Medulla oblongata (tissue), 1 donor: Measurements from ENCODE around the gene WDR33.
"Not testable (repeated sequence)": the region's sequence is repeated elsewhere in the genome, so short reads cannot be mapped to it uniquely, and the experiment has no call there.

Source experiments
- DNase-seq: peaks from one replicate; pipeline ENCODE4 v3.0.0-alpha.2; 2015; ENCODE audit errors: extremely low spot score

The WDR33 gene

DNA sequence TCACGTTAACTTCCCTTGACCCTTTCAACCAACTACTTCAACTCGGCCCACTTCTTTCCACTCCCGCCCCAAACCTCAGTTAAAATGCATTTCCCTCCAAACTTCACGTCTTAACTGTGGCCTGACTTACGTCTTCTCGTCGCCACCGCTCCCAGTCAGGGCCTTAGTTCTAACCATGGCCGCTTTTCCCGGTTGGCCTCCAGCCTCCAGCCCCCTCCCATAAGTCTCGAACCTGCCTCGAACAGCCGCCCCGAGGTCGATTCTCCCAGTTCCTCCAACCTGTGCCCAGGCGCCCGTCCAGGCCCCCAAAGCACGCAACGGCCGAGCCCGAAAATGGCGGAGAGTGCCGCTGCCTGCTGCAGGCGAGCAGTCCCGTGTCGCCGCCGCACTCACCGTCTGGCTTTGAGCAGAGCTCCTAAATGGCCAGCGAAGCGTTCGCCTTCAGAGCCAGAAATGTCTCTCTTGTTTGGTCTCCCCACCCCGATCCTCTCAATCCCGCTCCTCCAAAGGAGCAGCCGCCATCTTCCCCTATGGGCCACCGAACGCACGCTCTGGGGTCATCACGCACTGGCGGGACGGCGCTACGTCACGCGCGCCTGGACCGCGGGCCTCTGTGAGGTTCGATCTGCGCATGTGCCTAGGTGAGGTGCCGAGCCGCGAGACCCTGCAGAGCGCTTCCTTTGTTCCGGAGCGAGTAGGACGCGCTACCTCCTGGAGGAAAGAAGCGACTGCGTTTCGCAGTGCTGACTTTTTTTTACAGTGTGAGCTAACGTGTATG is at the start of gene WDR33:
TSS of gene WDR33 (minus strand) at position 553 of the 778 bp plus-strand sequence. CDS start 40,190 bp downstream, outside the sequence.
- DNase-seq = peak; percentile 88

DNA sequence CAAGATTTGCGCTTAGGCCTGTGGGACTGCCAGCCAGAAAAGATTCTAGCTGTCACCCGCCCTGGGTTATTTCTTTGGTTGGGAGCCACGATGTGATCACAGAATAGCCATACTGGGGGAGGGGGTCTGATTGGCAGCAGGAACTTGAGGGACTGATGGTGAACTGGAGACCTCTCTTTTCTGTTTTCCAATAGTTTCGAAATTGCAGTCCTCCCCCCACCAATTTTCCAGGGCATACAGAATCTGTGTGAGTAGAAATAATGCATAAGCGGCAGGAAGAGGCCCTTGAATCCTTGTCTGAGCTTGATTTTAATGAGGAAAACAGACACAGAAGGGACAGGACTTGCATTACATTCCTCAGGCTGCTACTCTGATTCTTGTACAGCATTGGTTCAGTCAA is 49.2 kb upstream of the WDR33 start:
- no peak for DNase-seq

DNA sequence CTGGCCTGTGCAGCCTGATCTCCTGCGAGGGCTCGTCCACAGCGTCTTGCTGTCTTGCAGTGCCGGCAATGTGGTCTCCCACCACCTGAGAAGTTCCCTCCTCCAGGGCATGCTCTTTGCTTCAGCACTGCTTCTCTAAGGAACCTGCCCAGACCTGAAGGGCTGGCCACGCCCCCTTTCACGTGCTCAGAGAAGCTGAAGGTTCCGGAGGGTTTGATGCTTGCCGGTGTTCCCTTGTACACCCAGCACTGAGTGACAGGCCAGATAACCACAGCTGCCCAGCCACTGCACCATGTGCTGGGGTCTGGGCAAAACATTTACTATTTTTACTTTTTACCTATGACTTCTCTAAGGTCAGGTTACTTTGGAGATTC is 48.7 kb upstream of the WDR33 start:
- no peak for DNase-seq

DNA sequence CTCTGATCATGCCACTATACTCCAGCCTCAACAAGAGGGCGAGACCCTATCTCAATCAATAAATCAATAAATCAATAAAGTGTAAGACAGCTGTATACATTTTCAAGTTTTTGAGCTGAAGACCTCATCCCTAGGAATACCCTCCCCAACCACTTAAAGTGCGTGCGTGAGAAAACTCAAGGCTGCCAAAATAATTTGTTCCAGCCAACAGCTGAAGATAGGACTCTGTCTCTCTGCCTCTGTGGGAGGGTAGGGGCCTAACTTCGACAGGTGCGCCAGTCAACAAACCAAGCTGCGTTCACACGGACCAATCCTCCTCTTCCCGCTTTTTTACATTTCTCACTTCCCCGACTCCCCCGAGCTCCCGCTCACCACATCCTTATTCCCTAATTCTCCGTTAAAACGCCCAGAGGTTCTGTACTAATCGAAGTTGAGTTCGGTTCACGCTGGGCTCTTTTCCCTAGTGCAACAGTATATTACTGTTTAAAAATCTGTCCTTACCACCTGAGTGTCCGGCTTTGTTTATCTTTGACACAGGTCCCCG is 46.4 kb upstream of the WDR33 start:
- DNase-seq = no peak

DNA sequence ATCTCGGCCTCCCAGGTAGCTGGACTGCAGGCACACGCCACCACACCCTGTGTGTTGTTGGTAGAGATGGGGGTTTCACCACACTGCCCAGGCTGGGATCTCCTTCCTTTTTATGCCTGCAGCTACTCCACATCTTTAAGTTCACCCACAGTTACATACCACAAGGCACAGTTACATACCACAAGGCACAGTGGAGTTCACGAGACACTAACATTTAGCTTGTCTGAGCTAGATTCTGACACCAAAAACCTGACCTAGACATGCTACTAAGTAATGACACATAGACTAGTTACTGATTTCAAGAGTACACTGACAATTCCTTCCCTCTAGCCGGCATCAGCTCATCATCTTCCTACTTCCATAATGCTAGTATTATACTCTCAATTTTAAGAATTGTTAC is 42.7 kb upstream of the WDR33 start:
- DNase-seq = no peak

DNA sequence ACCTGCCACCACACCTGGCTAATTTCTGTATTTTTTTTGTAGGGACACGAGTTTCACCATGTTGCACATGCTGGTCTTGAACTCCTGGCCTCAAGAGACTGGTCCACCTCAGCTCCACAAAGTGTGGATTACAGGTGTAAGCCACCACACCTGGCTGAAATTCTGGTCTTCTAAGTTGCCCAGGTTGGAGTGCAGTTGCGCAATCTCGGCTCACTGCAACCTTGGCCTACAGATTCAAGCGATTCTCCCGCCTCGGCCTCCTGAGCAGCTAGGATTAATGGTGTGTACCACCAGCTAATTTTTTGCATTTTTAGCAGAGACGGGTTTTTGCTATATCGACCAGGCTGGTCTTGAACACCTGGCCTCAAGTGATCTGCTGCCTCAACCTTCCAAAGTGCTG is 41.4 kb upstream of the WDR33 start:
- no peak for DNase-seq

DNA sequence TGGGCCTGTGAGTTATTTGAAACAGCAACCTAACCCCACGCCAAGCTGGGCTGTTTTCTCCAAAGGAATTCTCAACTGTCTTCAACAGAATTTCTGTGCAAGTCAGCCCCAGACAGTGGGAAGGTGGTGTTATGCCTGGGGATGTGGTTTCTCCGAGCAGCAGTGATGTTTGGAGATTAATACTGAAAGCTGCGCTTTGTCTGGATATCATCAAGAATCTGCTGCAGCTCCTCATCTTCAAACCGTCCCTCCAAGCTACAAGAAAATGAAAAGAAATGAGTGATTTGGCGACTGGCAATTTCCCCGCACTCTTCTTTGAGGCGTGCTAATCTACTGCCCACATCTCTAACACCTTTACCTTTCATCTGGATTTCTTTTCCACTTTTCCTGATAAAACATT is 37.0 kb upstream of the WDR33 start:
- DNase-seq = no peak

DNA sequence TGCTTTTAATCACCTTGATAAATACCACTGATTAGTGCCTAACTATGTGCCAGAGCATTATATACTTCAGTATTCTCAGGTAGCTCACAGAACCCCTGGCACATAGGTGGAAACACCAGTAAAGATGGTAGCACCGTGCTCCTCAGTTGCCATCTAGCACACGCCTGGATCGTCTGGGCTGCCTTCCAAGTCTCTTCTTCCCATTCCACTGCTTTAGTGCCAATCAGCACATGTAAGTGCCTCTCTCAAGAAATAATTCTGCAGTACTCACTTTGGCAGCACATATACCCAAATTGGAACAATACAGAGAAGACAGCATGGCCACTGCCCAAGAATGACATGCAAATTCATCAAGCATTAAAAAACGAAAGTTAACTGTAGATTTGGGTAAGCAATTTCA is 34.0 kb upstream of the WDR33 start:
- DNase-seq = no peak

DNA sequence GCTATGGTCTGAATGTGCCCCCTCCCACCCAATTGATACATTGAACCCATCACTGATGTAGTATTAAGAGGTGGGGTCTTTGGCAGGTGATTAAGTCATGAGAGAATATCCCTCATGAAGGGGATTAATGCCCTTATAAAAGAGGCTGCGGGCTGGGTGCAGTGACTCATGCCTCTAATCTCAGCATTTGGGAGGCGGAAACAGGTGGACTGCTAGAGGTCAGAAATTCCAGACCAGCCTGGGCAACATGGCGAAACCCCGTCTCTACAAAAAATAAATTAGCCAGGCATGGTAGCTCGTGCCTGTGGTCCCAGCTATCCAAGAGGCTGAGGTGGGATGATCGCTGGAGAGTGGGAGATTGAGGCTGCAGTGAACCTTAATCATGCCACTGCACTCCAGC is 32.7 kb upstream of the WDR33 start:
- no peak for DNase-seq

DNA sequence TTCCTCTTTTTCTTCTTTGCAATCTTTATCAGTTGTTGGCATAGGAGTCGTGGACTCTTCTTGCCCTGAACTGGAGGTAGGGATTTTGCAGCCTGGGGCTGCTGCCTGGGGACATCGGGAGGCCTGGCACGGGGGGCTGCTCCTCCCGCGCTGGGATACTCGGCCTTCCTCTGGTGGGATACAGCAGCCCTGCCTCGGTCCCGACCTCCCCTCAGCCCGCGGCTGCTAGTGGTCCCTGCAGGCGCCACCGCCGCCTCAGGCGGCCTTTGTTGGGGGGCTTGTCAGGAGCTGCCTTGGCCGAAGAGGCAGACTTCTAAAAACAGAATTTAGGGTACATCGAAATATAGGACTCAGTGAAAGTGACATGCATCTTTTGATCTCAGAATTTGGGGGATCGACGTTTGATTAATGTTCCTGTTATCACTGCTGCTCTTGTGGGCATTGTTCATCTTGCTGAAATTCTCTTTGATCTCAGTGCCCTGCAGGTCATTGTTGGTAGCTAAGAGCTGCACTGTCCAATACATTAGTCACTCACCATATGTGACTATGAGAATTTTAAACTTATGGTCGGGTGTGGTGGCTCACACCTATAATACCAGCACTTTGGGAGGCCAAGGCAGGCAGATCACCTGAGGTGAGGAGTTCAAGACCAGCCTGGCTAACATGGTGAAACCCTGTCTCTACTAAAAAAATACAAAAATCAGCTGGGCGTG is 30.7 kb upstream of the WDR33 start:
- no peak for DNase-seq

DNA sequence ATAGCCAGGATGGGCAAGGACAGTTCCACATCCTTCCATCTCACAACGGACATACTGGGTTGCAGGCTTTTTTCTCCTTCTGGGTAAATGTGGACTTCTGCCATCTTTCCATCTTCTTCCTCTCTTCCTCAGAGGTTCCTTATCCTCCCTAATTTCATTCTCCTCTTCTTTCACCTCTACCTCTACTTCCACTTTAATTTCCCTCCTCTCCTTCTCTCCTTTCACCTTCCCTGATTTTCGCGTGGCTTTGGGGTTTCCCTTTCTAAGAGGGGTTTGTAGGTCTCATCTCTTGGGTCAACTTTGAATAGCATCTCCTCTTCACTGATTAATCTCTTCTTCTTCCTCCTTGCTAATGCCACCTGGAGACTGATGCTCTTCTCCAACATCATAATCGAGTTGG is 29.9 kb upstream of the WDR33 start:
- no peak for DNase-seq

DNA sequence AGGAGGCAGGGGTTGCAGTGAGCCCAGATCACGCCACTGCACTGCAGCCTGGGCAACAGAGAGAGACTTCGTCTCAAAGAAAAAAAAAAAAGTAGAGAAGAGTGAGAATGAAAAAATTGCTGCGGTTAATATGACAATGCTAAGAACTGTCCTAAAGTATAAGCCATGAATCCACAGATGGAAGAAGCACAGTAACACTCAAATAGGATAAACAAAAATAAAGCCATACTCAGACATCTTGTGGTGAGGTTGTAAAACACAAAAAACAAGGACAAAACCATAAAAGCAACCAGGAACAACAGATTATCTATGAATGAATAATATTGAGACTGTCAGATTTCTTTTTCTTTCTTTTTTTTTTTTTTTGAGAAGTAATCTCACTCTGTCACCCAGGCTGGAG is 24.0 kb upstream of the WDR33 start:
- DNase-seq = no peak

DNA sequence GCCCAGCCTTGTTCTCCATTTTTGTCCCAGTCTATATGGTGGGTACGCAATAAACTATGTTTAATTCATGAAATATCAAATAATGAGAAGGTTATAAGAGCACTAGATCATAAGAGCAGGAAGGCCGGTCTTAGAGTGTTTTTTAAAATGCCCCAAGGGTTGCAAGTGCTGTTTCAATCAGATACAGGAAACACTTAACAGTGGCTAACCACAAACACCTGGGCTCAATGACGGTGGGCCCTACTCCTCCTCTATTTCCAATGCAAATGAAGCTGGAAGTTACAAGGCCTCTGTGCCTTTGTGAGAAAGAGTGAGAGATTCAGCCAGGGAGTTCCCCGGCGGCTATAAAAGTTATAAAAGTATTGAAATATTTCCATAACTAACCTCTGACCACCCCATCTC is 18.9 kb upstream of the WDR33 start:
- no peak for DNase-seq

DNA sequence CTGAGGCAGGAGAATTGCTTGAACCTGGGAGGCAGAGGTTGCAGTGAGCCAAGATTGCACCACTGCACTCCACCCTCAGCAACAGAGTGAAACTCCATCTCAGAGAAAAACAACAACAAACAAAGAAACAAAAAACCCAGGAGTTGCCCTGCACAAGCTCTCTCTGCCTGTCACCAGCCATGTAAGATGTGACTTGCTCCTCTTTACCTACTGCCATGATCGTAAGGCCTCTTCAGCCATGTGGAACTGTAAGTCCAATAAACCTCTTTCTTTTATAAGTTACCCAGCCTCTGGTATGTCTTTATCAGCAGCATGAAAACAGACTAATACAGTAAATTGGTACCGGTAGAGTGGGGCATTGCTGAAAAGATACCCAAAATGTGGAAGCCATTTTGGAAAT is 15.7 kb upstream of the WDR33 start:
- not testable (repeated sequence) for DNase-seq

DNA sequence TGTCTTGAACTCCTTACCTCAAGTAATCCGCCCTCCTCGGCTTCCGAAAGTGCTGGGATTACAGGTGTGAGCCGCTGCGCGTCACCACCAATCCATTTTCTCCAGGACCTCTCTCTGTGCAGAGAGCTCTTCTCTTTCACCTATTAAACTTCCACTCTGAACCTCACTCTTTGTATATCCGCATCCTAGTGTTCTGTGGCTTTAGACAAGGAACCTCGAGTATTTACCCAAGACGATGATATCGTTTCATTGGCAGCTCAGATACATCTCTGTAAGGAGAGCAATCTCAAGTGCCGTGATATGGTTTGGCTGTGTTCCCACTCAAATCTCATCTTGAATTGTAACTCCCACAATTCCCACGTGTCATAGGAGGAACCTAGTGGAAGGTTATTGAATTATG is 15.1 kb upstream of the WDR33 start:
- no peak for DNase-seq

DNA sequence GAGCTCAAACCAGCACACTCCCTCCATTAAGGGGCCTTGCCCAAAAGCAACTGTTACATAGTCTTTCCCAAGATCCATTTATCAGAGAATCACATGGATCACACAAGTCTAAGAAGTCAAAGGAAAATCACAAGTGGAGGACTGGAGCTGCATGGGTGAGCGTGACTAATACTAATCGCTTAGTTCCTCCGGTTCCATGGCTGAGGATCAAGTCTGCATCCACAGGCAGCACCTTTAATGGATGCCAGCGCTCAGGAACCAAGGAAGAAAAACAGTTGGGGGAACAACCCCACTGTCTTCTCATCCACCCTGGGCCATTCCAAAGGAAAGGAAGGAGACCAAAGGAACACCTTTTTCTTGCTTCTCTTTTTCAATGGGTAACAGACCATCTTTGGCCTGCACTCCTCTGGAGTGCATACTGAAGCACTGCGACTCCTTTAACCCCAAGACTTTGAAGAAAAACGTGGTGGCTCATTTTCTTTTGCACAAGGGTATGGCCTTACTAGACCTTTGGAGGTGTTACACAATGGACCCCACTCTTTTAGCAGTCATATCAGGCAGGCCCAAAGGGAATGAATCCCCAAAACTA is 9.2 kb upstream of the WDR33 start:
- no peak for DNase-seq

DNA sequence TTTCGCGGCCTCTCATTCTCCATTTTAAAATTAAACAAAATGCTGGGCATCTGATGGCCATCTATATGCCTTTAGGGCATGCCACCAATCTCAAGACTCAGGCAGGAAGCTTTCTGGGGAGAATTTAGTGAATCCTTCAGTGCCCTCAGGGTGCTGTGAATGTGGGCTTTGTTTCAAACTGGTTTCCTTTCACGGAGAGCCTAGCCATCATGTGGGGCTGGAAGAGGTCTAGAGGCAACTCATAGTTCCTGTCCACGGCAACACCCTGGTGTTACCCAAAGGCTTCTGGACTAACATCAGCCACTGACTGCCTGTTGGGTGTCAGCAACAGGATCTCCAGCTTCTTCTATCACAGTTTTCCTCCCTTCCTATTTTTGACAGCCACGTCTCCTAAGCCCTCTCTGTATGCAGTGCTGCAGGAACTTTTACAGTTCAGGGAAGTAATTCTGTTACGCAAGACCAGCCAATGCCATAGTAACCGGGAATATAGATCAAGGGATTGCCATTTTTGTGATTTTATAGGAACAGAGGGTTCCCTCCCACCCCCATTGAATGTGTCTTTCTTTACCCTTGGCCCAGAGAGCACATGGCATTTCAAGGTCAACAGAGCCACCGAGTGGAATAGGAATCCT is 7.9 kb upstream of the WDR33 start:
- no peak for DNase-seq

DNA sequence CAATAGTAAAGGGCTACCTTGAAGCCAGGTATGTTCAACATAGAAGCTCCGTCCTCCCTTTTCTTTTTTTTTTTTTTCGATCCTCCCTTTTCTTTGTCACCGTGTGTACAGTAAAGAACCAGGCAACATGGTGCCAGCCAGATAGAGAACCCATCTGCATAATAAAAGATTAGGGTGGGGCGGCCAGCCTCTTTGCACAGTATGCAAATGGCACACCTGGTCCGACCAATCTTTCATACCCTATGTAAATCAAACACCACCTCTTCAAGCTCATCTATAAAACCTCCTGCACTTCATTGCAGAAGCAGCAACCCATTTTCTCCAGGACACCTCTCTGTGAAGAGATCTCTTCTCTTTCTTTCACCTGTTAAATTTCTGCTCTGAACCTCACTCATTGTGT is 7.3 kb upstream of the WDR33 start:
- no peak for DNase-seq

DNA sequence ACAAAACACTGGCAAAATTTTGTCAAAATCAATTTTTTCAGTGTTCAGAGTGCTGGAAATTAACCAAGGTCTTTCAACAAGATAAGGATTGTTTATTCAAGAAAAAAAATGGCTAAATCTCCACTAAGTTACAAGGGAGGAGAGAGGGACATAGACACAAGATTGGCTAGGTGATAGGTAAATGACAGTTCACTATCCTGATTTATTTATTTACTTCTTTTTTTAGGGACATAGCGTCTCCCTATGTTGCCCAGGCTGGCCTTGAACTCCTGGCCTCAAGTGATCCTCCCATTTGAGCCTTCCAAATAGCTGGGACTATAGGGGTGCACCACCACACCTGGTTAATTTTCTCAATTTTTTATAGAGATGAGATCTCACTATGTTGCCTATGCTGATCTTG is 3.7 kb upstream of the WDR33 start:
- no peak for DNase-seq

DNA sequence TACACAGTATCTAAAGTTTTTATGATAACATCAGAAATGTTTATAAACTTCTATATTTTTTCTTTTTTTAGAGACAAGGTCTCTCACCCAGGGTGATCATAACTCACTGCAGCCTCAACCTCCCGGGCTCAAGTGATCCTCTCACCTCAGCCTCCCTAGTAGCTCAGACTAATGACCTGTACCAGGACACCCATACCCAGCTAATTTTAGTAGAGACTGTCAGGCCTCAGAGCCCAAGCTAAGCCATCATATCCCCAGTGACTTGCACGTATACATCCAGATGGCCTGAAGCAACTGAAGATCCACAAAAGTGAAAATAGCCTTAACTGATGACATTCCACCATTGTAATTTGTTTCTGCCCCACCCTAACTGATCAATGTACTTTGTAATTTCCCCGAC is 1.5 kb upstream of the WDR33 start:
- not testable (repeated sequence) for DNase-seq

DNA sequence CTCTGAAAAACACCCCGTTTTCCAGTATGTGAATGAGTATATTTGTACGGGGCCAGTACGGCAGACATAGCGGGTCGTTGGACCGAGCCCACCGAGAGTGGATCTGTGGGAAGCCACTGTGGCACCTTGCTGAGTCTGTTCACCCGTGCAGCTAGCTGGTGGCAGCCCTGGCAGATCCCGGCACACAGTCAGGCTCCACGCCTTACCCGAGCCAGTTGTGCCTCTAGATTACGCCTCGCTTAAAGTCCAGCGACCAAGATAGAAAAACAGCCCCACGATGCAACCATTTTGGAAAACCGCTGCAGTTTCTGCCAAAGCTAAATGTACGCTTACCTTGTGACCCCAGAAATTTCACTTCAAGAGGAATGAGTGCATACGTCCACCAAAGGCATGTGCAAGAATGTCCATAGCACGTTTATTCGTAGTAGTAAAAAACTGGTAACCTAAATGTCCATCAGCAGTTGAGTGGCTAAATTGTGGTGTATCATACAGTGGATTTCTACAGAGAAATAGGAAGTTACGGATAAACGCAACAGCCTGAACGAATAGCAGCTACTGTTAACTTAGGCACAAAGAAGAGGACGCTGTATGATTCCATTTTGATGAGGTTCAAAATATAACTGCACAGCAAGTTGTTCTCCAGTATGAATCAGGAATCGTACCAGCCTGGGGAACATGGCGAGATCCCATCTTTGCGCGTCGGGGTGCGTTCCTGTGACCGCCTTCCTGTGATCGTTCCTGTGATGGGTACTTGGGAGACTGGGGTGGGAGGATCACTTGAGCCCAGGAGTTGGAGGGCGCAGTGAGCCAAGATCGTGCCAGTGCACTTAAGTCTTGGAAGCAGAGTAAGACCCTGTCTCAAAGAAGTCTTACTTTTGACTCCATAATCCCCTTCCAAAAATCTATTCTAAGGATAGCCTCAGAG is 688 bp upstream of the WDR33 start:
- DNase-seq = no peak
